Heart right ventricle (tissue), 16 donors: ENCODE measurements around the gene C20orf144. TPM values are rescaled to one million over a fixed set of nuclear protein-coding genes. Genes with fewer than 3 reads are reported as not detected.

ENCODE experiments used
- ATAC-seq, 8 donors: fragments of 200-7000 bp; cut with Tn5 transposase; one replicate each; pipeline ENCODE4 v1.9.1; 2020; ENCODE audit warnings: mild to moderate bottlenecking in 8 of 8, moderate library complexity in 8 of 8, moderate number of reproducible peaks in 1 of 8
- DNase-seq, 2 donors: peaks; one replicate each; pipeline ENCODE4 v3.0.0-alpha.2; 2020
- H3K27ac ChIP-seq, 10 donors: fragments of 200-600 bp; sonication (generic) in 2 of 10; one replicate each; pipeline versions ENCODE4 v1.5.0 to v1.8.0; 2020 to 2022; ENCODE audit warnings: mild to moderate bottlenecking in 3 of 10
- H3K27me3 ChIP-seq, 7 donors: fragments of 200-600 bp; one replicate each; pipeline ENCODE4 v1.8.0; 2021 to 2022; ENCODE audit warnings: mild to moderate bottlenecking in 2 of 7
- H3K36me3 ChIP-seq, 9 donors: fragments of 200-600 bp; sonication (generic) in 1 of 9; one replicate each; pipeline versions ENCODE4 v1.5.0 to v1.8.0; 2020 to 2022; ENCODE audit warnings: mild to moderate bottlenecking in 2 of 9
- H3K4me1 ChIP-seq, 9 donors: fragments of 200-600 bp; sonication (generic) in 1 of 9; one replicate each; pipeline versions ENCODE4 v1.5.0 to v1.8.0; 2020 to 2022; ENCODE audit warnings: mild to moderate bottlenecking in 4 of 9
- H3K4me3 ChIP-seq, 10 donors: fragments of 200-600 bp; sonication (generic) in 2 of 10; one replicate each; pipeline versions ENCODE4 v1.5.0 to v1.8.0; 2020 to 2022; ENCODE audit warnings: mild to moderate bottlenecking in 7 of 10, moderate library complexity in 2 of 10
- H3K9me3 ChIP-seq, 11 donors: fragments of 200-600 bp in 10 of 11; sonication (generic) in 2 of 11; one replicate each; pipeline versions ENCODE4 v1.5.0 to v1.8.0; 2013 to 2022; ENCODE audit warnings: mild to moderate bottlenecking in 2 of 11, control low read depth in 1 of 11, moderate library complexity in 1 of 11
- WGBS, 2 donors: extraction: QIAGEN DNeasy Blood & Tissue Kit; methylation state at CpG; one replicate each; pipeline ENCODE4 v1.1.7; 2013; ENCODE audit warnings: inconsistent platforms in 1 of 2; 5-methylcytosine and 5-hydroxymethylcytosine counted together
- intact Hi-C, 10 donors: fragments of 100-400 bp; cut with DNase I; formaldehyde crosslinking; loops; one replicate each; pipeline versions ENCODE4 v1.11.1 to v1.14.2; 2022
- polyA plus RNA-seq, 2 donors: library from polyadenylated mRNA; stranded (reverse); fragments of 200-250 nt; gene quantifications; one replicate each; pipeline ENCODE4 v1.2.3, GENCODE V29; 2013
- total RNA-seq, 10 donors: library from RNA; stranded (reverse); fragmentation: NEBNext Ultra II Directional in 3 of 10; extraction: Animal tissue kit (Norgen Biotek cat#: 25700) in 3 of 10; gene quantifications; one replicate each; pipeline versions ENCODE4 v1.2.1 to v1.2.4, GENCODE V29; 2021 to 2023
- TF ChIP-seq, protein P1 (sequence below), 9 donors: fragments of 200-600 bp; sonication (generic) in 2 of 9; IDR thresholded peaks; one replicate each; pipeline versions ENCODE4 v1.5.0 to v1.8.0; 2021 to 2022; ENCODE audit warnings: antibody characterized with exemption in 9 of 9, mild to moderate bottlenecking in 5 of 9, moderate library complexity in 1 of 9
- donor health status: Arrhythmogenic right ventricular cardiomyopathy.
- donor health status: ischemic (EF 13 %, LVEDD 7.1; RV severe dilation, severe dysfunction).
- donor health status: healthy with polysubstance abuse.
- donor health status: DM: no; HTN: yes; CAD: no.
- donor health status: DM: no; HTN: no; CAD: no.
- donor health status: ischemic (EF 25% LVEDD 6.9; RV normal size, moderate dysfunction).
- donor health status: ischemic (EF 25% LVEDD 5.7; RV mildly dilated, moderate dysfunction).
- donor health status: healthy.
- donor health status: DM: yes; HTN: yes; CAD: no.
- donor health status: Ischemic cardiomyopathy.
- donor health status: ischemic (EF 35%, LVEDD 5.7; RV mildly dilated, moderate dysfunction).
- donor health status: nonischemic (EF 11% LVEDD 7.7; RV severe dilation, severe dysfunction).
- donor health status: DM: yes; HTN: yes; CAD: no.
- donor health status: PGD.
- donor health status: ischemic (EF 29% LVEDD 5.4; RV normal size, mild dysfunction).
- donor health status: nonischemic (EF 23%, LVEDD 6.1; RV moderate dilation, normal function).

The C20orf144 gene
- total and polyA plus RNA-seq, 12 donors = 0.03 TPM; not detected in 11

DNA sequence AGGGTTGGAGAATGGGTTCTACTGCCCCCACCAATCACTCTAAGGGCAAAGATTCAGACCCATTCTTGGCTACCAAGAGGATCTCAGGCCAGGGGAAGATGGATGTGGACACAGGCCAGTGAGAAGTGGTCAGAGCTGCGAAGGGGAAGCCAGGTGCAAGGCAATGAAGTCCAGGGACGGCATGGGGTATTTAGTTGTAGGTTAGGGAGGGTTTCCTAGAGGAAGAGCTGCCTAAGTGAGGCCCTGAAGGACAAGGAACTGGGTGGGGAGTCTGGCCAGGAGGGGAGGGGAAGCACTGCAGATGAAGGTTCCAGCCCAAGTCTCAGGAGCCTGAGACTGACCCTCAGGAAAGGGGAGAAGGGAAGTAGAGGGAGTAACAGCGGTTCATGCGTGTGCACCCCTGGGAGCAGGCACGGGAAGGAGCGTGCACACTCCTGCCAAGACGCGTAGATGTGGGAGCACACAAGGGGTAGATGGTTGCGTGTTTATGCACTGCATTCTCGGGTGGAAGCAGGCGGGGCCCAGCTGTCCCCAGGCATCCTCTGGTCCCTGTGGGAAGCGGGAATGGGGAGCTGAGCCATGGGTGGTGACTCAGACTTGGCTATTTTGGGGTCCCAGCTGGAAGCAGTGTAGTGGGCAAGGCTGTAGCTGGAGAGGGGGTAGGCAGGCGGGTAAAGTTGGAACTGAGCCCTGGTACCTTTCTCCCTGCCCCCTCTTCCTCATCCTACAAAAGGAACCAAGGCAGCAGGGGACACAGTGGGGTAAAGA is 7.9 kb downstream of the C20orf144 start:
- no peak overlapping the region for H3K27ac ChIP-seq
- TF ChIP-seq, protein P1, sequence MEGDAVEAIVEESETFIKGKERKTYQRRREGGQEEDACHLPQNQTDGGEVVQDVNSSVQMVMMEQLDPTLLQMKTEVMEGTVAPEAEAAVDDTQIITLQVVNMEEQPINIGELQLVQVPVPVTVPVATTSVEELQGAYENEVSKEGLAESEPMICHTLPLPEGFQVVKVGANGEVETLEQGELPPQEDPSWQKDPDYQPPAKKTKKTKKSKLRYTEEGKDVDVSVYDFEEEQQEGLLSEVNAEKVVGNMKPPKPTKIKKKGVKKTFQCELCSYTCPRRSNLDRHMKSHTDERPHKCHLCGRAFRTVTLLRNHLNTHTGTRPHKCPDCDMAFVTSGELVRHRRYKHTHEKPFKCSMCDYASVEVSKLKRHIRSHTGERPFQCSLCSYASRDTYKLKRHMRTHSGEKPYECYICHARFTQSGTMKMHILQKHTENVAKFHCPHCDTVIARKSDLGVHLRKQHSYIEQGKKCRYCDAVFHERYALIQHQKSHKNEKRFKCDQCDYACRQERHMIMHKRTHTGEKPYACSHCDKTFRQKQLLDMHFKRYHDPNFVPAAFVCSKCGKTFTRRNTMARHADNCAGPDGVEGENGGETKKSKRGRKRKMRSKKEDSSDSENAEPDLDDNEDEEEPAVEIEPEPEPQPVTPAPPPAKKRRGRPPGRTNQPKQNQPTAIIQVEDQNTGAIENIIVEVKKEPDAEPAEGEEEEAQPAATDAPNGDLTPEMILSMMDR (IDR thresholded peaks at IDR 0.05) = no peak
- no peak overlapping the region for H3K4me3 ChIP-seq
- peak in 1 of 2 donors; percentile 11 for DNase-seq
- no peaks in the 10 kb centered on the region for H3K27me3 ChIP-seq
- peaks cover 24 to 64% (median 49%) of the 10 kb centered on the region in 9 donors for H3K4me1 ChIP-seq
- intact Hi-C loops = loop anchor here in 5 of 10 donors (5.0 kb wide), 2 partner anchors 62 to 213 kb away; partner anchors contain the start of gene ZNF341 (in 1 of the 5)
- peaks cover 0 to 30% (median 3%) of the 10 kb centered on the region in 9 donors for H3K36me3 ChIP-seq
- ATAC-seq = no peak
- 51 to 66% methylated on average over 13 of the region's 13 CpGs for WGBS, 2 donors
- H3K9me3 ChIP-seq = no peaks in the 10 kb centered on the region

DNA sequence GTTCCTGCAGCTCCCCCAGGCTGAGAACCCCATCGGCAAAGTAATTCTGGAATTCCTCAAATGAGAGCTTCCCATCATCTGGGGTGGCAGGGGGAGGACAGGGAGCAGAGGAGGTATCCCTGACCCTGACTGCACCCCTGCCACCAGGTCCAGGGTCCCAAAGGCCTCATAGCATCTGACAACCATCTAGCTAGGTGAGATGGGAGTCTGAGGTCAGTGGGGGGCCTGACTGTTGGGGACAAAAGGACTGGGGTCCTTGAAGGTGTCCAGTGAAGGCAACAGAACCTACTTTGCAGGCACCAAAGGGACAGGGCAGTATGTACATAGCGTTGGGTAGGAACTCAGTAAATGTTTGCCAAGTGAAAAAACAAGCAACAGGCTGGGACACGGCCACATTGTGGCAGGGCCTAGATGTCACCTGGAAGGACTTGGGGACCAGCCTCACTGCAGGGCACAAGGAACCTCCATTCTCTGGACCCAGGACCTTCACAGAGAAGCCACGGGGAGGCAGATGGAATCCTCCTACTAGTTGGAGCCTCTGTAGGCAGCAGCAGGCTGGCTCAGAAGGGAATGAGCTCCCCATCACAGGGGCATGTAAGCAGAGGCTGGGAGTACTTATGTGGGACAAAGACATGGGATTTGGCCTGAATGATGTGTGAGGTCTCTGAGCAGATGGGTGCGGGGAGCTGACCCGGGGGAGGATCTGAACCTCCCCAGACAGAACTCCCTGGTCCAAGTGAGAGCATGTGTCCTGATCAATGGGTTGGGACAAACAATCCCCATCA is 8.8 kb downstream of the C20orf144 start:
- Histone ChIP-seq H3K4me3 (no peak overlapping the region), H3K4me1 (peaks cover 24 to 71% (median 50%) of the 10 kb centered on the region in 9 donors), H3K36me3 (peaks cover 0 to 30% (median 3%) of the 10 kb centered on the region in 9 donors), H3K27ac (no peak overlapping the region), H3K27me3 (no peaks in the 10 kb centered on the region), H3K9me3 (no peaks in the 10 kb centered on the region)
- WGBS, 2 donors = 95 to 96% methylated on average over 6 of the region's 6 CpGs
- ATAC-seq (no peak), DNase-seq (peak in 1 of 2 donors; percentile 3)
- intact Hi-C loops = loop anchor here in 1 of 10 donors (5.0 kb wide), 1 partner anchor 61 kb away; the partner anchor contains the start of gene ZNF341
- TF ChIP-seq, protein P1 (IDR thresholded peaks at IDR 0.05) = no peak

DNA sequence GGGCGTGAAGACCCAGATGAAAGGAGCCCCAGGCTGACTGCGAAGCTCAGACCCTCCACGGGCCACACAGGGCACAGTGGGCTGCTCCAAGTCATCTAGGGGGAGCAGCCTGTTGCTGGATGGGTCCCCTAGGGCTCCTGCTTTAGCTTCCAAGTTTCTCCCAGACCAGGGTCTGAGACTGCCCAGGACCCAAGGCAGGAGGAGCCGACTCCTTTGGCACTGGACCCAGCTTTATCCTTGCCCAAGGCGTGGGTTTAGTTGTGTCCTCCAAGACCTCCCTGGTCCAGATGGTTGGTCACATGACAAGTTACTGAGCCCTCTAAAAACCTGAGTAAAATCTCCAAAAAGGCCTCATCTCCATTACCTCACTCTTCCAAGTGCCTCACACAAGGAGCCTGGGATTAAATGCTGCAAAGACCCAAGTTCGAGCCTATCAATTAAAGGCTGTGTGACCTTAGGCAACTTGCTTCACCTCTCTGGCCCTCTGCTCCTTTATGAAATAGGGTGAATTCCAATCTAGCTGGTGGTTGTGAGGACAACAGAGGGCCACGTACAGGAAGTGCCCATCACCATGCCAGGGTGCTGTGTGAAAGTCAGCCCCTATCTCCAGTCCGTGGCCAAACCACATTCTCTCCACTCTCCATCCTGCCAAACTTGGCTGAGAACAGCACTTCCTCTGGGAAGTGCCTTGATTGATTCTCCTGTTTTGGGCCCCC is 9.6 kb downstream of the C20orf144 start:
- 71 to 74% methylated on average over 8 of the region's 8 CpGs for WGBS, 2 donors
- ATAC-seq = no peak
- no peak for DNase-seq
- peaks cover 0 to 30% (median 3%) of the 10 kb centered on the region in 9 donors for H3K36me3 ChIP-seq
- H3K27ac ChIP-seq = peak overlapping the region in 2 of 10 donors; percentile 22 to 94
- TF ChIP-seq, protein P1 (IDR thresholded peaks at IDR 0.05) = no peak
- peaks cover 21 to 66% (median 43%) of the 10 kb centered on the region in 9 donors for H3K4me1 ChIP-seq
- no peaks in the 10 kb centered on the region for H3K9me3 ChIP-seq
- intact Hi-C loops = loop anchor here in 1 of 10 donors (5.0 kb wide), 1 partner anchor 61 kb away; the partner anchor contains the start of gene ZNF341
- H3K4me3 ChIP-seq = no peak overlapping the region
- H3K27me3 ChIP-seq = no peaks in the 10 kb centered on the region
